ENCODE measurements around the gene CAPN1. TPM values are rescaled to one million over a fixed set of nuclear protein-coding genes. Genes with fewer than 3 reads are reported as not detected.
"Not testable (repeated sequence)": the region's sequence is repeated elsewhere in the genome, so short reads cannot be mapped to it uniquely, and the experiment has no call there.

The CAPN1 gene
- total RNA-seq, 1 donor: 164 TPM

DNA sequence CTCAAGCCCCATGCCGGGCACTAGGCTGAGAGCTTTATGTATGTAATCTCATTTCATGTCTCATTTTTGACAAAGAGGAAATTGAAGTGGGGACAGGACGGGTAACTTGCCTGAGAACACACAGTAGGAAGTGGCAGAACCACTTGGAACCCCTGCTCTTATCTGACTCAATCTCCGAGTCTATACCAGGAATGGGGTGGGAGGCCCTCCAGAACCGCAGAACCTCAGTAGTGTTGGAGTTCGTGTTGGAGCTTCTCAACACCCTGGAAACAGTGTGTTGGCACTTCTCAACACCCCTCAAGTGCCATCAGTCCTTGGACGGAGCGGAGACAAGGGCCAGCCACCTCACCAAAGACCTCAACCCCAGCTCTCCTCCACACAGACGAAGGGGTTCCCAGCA, 41.3 kb downstream of the CAPN1 start:
- TF ChIP-seq, protein P1, sequence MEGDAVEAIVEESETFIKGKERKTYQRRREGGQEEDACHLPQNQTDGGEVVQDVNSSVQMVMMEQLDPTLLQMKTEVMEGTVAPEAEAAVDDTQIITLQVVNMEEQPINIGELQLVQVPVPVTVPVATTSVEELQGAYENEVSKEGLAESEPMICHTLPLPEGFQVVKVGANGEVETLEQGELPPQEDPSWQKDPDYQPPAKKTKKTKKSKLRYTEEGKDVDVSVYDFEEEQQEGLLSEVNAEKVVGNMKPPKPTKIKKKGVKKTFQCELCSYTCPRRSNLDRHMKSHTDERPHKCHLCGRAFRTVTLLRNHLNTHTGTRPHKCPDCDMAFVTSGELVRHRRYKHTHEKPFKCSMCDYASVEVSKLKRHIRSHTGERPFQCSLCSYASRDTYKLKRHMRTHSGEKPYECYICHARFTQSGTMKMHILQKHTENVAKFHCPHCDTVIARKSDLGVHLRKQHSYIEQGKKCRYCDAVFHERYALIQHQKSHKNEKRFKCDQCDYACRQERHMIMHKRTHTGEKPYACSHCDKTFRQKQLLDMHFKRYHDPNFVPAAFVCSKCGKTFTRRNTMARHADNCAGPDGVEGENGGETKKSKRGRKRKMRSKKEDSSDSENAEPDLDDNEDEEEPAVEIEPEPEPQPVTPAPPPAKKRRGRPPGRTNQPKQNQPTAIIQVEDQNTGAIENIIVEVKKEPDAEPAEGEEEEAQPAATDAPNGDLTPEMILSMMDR (IDR thresholded peaks at IDR 0.05; ENCODE audit: insufficient read depth, low read length): no peak
- no peak for DNase-seq (ENCODE audit: low read depth)
- H3K4me3 ChIP-seq (ENCODE audit: low read depth, low read length): no peak overlapping the region

DNA sequence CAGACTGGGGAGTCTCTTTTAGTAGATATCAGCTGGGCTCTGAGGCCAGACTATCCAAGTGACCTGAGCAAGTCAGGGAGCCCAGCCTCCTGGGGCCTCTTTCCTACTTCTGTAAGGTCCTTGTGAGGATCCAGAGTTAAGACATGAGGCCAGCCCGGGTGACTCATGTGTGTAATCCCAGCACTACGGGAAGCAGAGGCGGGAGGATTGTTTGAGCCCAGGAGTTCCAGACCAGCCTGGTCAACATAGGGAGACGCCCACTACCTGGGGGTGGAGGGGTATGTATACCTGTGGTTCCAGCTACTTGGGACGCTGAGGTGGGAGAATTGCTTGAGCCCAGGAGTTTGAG, 43.2 kb downstream of the CAPN1 start:
- H3K4me3 ChIP-seq (ENCODE audit: low read depth, low read length): no peak overlapping the region
- DNase-seq (ENCODE audit: low read depth): peak; percentile 70
- TF ChIP-seq, protein P1 (IDR thresholded peaks at IDR 0.05; ENCODE audit: insufficient read depth, low read length): no peak

DNA sequence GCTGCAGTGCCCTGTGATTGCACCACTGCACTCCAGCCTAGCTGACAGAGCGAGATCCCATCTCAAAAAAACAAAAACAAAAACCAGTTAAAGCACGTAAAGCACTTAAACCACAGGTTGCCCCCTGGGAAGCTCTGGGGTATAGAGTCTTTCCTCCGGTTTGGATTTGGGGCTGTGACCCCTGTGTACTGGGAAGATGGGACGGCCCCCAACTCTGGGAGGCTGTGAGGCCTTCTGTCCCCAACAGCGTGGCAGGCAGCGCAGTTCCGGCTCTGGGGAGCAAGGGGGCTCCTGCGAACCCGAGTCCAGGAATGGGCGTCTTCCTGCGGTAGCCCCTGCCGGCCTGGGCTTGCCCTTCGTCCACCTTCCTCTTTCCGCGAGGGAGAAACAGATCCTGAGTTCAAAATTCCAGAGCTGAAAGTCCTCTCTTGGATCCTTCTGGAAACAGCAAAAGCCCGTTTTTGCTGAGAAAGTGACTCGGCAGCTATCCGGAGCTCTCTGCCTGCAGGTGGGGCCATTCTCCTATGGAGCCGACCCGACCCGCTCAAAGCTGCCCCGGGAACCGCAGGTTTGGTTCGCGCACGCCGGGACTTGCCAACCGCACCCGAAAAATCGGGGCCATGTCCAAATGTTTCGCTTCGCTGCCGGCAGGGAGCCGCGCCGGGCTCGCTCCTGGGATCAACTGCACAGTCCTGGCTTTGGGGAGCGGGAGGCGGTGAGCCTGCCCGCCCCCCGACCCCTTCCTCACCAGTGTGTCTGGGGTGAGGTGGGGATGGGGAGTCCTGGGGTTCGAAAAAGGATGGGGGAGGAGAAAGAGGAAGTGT, 43.8 kb downstream of the CAPN1 start:
- TF ChIP-seq, protein P1 (IDR thresholded peaks at IDR 0.05; ENCODE audit: insufficient read depth, low read length): peak; percentile 57
- DNase-seq (ENCODE audit: low read depth): peak; percentile 68
- peak overlapping the region; percentile 53 for H3K4me3 ChIP-seq (ENCODE audit: low read depth, low read length)

DNA sequence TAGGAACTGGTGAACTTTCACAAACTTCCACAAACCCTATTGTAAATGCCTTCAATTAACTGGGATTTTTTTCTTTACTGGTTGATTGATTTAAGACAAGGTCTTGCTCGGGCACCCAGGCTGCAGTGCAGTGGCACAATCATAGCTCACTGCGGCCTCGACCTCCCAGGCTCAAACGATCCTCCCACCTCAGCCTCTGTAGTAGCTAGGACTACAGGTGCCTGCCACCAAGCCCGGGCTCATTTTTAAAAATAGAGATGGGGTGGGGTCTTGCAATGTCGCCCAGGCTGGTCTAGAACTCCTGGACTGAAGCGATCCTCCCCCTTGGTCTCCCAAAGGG, 44.3 kb downstream of the CAPN1 start:
- DNase-seq (ENCODE audit: low read depth): no peak
- peak overlapping the region; percentile 53 for H3K4me3 ChIP-seq (ENCODE audit: low read depth, low read length)
- TF ChIP-seq, protein P1 (IDR thresholded peaks at IDR 0.05; ENCODE audit: insufficient read depth, low read length): no peak

DNA sequence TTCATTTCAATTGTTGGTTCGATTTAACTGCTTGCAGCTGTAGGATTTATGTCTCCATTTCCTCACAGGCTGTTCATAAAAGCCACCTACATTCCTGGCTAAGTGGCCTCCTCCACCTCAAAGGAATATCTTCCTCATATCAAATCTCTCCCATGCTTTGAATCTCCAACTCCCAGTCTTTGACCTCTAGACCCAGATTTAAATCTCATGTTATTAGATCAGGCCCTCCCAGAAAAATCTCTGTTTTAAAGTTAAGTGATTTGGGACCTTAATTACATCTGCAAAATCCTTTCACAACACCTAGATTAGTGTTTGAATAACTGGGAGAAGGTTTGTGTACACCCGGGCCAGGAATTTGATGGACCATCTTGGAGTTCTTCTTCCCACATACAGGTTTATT, 46.2 kb downstream of the CAPN1 start:
- H3K4me3 ChIP-seq (ENCODE audit: low read depth, low read length): no peak overlapping the region
- no peak for DNase-seq (ENCODE audit: low read depth)
- TF ChIP-seq, protein P1 (IDR thresholded peaks at IDR 0.05; ENCODE audit: insufficient read depth, low read length): no peak

DNA sequence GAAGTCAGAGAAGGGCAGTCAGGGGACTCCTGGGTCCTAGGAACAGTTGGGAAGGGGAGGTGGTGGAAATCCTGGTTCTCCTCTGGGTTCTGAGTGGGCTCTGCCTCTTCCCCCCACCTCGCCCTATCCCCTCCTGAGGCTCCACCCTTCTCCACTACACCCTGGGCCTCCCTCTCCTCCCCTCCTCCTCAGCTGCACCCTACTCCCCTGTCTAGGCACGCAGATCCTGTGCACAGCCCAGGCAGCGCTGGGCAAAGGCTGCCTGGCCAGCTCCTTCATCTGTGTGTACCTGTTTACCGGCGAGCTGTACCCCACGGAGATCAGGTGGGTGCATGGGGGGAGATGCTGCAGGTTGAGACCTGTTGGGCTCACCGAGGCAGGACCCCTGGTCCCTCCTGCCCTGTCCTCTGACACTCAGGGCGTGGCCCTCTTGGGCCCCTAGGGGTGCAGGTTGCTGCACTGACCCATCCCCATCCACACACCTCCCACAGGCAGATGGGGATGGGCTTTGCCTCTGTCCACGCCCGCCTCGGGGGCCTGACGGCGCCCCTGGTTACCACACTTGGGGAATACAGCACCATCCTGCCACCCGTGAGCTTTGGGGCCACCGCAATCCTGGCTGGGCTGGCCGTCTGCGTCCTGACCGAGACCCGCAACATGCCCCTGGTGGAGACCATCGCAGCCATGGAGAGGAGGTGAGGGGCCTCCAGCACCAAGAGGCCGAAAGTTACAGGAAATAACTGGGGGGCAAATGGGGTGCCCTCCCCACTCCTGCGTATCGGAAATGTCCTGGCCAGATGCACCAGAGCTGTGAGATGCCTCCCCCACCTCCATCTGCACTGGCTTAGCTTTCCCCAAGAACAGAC, 54.7 kb downstream of the CAPN1 start:
- H3K4me3 ChIP-seq (ENCODE audit: low read depth, low read length): no peak overlapping the region
- no peak for DNase-seq (ENCODE audit: low read depth)
- TF ChIP-seq, protein P1 (IDR thresholded peaks at IDR 0.05; ENCODE audit: insufficient read depth, low read length): no peak

DNA sequence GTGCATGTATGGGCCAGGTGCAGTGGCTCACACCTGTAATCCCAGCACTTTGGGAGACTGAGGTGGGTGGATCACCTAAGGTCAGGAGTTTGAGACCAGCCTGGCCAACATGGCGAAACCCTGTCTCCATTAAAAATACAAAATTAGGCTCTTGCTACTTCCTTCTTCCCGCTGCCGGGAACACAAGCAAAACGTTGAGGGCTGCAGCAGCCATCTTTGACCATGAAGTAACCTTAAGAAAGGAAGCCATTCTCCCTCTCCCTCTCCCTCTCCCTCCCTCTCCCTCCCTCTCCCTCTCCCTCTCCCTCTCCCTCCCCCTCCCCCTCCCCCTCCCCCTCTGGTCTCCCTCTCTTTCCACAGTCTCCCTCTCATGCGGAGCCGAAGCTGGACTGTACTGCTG, 56.6 kb downstream of the CAPN1 start:
- DNase-seq (ENCODE audit: low read depth); H3K4me3 ChIP-seq (ENCODE audit: low read depth, low read length): not testable (repeated sequence)

All from fibroblast of the aortic adventitia (primary cell).